GM18858 (cell line): ENCODE results near the gene KRT23.
"Not testable (repeated sequence)": the region's sequence is repeated elsewhere in the genome, so short reads cannot be mapped to it uniquely, and the experiment has no call there.

Source experiments
- ATAC-seq: cut with Tn5 transposase; IDR thresholded peaks from one replicate; pipeline ENCODE4 v1.9.1; 2021; ENCODE audit not compliant: unreplicated experiment

KRT23 gene

DNA sequence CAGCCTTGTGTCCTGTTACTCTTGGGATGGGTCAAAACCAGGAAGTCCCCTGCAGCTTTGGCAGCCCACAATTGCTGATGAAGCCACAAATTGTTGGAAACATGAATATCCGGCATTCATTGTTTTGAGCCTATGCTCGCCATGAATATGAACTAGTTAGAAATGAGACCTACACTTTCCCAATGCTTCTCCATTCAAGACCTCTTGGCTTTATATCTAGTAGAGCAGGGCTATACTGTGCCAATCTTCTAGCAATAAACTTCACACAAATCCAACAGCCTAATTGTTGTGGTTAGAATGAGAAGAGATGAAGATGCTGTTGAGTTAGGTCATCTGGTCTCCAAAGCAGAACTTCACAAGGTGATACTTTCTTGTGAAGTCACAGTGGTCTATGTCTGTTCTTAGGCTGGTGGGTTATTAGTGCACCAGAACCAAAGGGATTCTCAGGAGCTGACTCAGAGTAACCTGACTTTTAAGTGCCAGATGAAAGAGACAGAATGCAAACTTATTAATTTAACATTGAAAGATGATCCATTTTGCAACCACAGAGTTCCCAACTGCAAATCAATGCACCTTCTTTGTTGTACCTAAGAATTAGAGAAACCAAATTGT lies 13.7 kb upstream of the KRT23 start:
- ATAC-seq: no peak

GRCh38 chr17:40950176-40950575 lies 12.7 kb upstream of the KRT23 start:
- no peak for ATAC-seq

DNA sequence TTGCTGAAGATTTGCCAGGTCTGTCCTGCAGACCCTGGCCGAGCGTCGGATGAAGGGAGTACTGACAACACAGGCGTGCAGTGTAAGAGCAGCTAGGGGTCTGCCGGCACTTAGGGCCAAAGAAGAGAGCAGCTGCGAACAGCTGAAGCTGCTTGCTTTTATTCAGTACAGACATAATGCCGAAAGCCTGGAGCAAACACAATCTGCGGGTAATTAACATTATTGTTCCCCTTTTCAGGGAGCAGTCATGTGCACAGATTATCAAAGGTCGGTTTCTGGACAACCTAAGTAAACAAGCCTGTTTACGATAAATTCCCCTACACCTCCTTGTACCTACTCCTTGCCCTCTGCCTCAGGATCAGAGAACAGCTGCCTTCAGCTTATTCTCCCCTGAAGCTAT lies 12.0 kb upstream of the KRT23 start:
- ATAC-seq: no peak

DNA sequence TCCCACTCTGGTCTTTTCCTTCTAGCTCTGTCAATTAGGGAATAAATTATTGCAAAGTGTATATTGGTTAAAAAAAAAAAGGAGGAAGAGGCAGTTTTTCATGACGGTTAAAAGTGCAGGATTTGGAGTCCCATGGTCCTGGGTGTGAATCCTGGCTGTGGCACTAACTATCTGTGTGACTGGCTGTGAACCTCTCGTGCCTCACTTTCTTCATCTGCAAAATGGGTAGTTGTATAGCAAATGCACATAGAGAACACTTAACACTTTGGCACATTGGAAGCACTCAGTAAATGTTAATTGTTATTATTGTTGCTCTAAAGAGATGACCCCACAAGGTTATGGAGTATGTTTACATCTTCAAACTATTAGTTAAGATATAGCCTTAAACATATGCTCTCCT lies 10.5 kb upstream of the KRT23 start:
- ATAC-seq: no peak

- ATAC-seq: no peak
Measured at GRCh38 chr17:40945414-40945813, 8.0 kb upstream of the KRT23 start.

DNA sequence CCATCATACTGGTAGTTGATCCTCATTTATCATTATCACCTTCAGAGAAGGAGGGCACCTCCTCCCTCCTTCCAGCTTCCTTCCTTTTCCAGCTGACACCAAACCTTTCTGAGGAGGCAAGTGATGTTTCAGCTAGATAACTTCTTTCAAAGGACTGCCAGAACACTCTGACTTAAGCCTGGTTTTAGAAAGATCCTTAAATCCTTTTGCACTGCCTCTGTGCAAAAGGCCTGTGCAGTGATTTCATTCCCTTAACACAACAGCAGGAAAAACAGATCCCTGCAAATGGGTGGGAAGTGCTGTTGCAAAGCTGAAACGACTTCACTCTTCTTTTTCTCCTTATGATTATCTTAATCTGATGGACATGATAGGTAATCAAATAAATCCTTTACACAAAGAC lies 7.1 kb upstream of the KRT23 start:
- no peak for ATAC-seq

DNA sequence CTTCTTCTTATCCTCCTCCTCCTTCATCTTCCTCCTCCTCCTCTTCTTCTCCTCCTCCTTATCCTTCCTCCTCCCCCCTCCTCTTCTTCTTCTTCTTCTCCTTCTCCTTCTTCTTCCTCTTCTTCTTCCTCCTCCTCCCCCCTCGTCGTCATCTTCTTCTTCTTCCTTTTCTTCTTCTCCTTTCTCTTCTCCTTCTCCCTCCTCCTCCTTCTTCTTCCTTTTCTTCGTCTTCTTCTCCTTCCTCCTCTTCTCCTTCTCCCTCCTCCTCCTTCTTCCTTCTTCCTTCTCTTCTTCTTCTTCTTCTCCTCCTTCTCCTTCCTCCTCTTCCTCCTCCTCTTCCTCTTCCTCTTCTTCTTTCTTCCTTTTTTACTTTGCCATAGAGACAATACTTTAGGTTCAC lies 5.1 kb upstream of the KRT23 start:
- ATAC-seq: no peak

DNA sequence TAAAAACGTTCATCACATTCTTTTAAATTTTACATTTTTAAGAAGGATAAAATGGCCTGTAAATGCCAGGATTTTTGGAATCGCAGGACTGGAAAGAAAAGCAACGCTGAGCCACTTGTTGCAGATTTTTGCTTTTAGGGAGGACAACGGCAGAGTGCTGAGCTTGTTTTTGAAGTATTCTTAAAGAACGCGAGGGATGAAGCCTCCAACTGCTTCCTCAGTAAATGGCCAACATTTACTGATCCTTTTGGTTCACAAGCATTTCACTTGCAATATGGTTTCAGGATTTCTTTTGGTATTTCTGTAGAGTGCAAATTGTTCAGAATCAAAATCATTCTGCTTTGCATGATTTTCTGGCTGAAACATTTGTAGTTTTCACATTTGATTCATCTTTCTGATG lies 2.8 kb upstream of the KRT23 start:
- ATAC-seq: no peak

DNA sequence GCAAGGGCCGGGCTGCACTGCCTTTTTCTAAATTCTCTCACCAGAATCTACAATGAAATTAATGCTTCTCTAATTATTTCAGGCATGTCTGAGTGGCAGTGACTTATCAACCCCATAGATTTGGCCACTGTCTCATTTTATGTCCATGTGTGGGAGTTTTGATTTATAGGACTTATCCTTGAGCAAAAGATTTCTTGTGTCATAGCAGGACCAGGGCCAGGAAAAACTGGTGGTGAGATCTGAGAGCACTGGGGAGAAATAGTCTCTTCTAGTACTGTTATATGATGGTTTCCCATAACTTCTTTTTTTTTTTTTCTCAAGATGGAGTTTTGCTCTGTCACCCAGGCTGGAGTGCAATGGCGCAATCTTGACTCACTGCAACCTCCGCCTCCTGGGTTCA lies 1.5 kb upstream of the KRT23 start:
- ATAC-seq: no peak

GRCh38 chr17:40936976-40937375 lies 470 bp downstream of the KRT23 start:
- no peak for ATAC-seq

GRCh38 chr17:40936437-40936971 lies 942 bp downstream of the KRT23 start:
- ATAC-seq: no peak

DNA sequence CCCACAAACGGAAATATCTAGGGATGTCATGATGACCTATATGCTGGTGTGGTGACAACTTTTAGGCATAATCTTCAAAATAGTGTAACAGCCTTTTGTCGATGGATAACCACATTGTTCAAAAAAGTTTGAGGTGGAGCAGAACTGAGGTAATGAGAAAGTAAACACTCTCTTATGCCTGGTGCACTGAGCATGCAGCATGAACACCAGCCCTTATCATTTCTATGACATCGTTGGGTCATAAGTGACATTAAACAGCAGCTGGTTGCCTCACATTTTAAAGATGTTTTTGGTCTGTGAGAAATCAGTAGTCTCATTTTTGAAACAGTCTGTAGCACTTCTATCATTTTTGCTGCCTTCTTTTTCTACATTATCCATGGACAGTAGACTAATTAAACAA lies 1.8 kb downstream of the KRT23 start:
- no peak for ATAC-seq

- ATAC-seq: no peak
Measured at GRCh38 chr17:40932608-40933007, 4.8 kb downstream of the KRT23 start.

- ATAC-seq: no peak
Measured at GRCh38 chr17:40931311-40931710, 6.1 kb downstream of the KRT23 start.

GRCh38 chr17:40926341-40926740 lies 11.1 kb downstream of the KRT23 start:
- ATAC-seq: no peak

DNA sequence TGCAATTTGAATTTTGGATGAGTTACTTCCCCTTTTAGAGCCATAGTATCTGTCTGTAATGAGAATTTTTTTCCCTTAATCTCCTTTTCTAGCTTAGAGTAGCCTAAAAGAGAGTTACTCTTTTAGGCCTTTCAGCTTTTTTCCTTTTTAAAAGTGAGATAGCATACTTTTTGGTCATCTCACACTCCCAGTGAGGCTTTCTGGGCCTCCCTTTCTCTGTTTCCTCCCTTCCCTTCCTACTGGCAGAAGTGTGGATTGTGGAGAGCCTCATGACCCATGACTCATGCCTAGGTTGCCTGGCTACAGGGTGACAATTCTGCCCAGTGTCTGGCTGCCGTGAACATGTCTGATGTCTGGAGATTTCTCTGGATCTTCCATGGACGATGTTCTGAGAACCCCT lies 15.2 kb downstream of the KRT23 start:
- ATAC-seq: no peak

- no peak for ATAC-seq
Measured at GRCh38 chr17:40921026-40921425, 16.4 kb downstream of the KRT23 start.

- ATAC-seq: not testable (repeated sequence)
Measured at GRCh38 chr17:40917116-40917515, 20.3 kb downstream of the KRT23 start.

GRCh38 chr17:40916366-40916765 lies 21.1 kb downstream of the KRT23 start:
- ATAC-seq: no peak

DNA sequence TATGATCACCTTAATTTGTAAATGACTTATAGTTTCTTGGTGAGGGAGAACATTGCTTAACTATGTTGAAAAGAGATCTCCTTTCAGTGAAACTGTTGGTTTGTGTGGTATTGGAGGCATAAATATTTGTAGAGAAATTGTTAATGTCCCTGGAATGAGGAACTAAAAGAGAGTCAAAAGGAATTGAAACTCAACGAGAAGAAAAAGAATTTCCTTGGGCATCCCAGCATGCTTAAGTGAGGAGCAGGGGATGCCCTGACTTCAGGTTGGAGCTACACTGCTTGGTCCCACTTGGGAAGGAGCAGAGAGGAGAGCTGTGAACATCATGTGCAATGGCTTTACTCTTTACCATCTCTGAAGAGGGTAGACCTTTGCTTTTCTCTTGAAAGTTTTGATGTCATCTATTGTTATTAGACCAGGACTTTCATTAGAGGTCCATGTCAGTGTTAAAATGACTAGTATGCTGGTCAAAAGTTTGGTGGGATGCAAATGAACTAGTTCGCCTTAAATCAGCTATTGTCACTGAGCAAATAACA lies 21.7 kb downstream of the KRT23 start:
- no peak for ATAC-seq

DNA sequence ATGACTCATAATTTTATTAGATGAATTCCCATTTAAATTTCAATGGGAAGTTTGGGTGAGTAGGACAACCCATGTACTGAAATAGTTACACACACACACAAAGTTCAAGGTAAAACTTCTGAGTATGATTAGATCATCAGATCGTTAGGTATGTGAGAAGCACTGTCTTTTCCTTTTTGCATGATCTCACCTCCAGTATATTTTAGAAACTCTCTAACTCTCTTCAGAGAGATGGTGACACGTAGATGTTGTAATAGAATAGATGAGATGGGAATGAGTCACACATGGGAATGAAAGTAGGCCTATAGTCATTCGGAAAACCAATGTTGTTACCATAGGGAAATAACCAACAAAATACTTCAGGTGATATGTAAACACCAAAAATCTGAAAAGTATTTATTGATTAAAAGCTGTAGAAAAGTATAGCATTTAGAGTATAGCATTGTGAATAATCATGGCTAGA lies 22.2 kb downstream of the KRT23 start:
- no peak for ATAC-seq

DNA sequence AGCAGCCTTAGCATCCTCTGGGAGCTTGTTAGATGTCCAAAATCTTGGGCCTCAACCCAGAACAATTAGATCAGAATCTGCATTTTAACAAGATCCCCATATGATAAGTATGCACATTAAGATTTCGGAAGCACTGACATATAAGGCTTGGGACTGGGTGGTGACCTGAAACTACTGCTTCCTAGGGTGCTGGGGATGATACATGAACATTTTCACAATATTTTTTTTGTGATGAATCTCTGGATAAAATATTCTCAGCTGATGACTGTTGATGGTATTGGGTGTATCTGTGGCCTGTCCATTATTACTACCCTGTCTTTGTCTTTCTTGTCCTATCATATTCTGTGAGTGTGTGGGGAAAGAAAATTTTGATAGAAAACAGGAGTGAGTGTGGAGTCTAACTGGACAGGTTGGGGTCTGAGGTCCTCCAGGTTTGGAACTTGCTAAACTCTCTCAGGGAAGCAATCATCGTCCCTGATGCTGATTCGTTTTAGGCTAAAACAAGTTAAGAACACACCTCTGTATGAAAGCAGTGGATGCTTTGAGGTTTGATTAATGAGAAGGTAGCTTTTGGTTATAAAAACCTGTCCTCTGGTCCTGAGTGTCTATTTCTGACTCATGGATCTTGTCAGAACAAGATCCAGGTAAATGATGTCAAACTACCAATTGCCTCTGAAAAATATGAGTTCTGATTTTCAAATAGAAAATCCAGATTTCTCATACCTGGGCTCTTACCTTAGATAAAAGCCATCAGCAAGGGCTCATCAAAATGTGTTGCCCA lies 23.2 kb downstream of the KRT23 start:
- no peak for ATAC-seq
